ENCODE measurements around the gene SMIM45.

SMIM45 gene

DNA sequence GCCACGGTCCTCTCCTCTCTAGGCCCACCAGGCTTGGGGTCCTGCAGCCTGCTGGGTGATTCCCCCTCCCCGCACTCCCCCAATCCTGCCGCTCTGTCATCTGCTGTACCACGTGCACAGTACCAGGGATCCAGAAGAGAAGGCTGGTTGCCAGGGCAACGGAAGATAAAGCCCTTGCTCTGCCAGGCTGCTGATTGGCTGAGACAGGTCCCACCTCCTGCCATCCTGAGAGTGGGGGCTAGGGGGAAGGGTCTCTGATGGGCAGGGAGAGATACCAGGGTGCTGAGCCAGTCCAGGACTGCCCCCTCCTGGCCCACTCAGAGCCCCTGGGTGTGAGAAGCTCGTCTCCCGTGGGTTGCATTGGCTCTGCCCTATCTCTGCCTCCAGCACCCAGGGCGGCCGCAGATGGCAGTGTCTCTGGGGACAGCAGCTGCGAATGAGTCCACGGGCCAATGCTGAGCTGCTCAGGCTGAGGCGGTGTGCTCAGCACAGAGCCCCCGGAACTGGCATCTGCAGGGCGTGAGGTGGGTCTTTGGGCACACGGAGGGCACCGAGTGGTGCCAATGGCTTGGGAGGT is at the start of gene SMIM45:
TSS of gene SMIM45 (plus strand) at position 253 of the 577 bp plus-strand sequence.
- no peak for DNase-seq (ENCODE audit: low read depth)

DNA sequence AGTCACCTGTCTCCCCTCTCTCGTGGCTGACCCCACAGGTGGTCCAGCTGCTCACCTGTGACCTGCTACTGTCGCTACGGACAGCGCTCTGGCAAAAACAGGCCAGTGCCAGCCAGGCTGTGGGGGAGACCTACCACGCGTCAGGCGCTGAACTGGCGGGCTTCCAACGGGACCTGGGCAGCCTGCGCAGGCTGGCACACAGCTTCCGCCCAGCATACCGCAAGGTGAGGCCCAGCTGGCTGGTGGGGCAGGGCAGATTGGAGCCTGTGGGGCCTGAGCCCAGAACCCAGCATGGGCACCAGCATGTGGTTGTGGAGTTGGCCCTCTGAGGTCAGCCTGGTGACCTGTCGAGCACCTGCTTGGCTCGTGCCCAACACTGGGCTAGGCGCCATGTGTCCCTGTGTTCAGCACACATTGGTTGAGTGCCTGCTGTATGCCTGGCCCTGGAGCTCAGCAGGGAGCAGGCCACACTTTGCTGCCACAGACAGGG is 49.0 kb upstream of the SMIM45 start:
- DNase-seq (ENCODE audit: low read depth) = no peak

DNA sequence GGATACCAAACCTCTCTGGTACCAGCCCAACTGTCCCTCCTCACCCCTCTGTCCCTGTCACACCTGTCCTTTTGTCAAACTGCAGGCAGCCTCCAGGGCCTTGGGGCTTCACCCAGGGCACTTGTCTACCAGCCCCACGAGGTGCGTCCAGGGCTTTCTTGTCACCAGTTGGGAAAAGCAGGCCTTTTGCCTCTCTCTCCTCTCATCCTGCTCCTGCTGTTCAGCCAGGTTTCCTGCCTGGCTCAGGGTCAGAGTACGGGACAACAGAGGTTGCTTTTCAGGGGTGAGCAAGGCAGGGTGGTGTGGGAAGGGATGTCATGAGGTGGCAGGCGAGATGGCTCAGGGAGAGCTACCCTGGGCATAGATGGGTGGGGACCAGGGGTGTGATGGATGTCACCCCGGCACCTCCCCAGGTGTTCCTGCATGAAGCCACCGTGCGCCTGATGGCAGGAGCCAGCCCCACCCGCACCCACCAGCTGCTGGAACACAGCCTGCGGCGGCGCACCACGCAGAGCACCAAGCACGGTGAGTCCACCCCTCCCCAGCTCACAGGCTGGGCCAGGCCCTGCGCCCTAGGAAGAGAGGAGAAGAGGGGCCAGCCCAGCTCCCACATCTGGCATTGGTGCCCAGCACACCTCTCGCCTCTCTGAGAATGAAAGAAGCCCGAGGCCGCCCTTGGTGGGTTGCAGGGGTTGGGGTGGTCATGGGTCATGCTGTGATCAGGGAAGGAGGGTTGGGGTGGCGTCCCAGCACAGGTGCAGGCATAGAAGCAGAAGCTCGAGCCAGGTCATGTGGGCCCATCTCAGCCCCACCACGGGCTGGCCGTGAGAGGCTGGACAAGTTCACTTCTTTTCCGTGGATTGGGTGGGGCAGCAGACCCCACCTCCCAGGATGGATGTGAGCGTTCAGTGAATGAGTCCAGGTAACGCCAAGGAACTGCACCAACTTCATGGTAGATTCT is 47.2 kb upstream of the SMIM45 start:
- no peak for DNase-seq (ENCODE audit: low read depth)

DNA sequence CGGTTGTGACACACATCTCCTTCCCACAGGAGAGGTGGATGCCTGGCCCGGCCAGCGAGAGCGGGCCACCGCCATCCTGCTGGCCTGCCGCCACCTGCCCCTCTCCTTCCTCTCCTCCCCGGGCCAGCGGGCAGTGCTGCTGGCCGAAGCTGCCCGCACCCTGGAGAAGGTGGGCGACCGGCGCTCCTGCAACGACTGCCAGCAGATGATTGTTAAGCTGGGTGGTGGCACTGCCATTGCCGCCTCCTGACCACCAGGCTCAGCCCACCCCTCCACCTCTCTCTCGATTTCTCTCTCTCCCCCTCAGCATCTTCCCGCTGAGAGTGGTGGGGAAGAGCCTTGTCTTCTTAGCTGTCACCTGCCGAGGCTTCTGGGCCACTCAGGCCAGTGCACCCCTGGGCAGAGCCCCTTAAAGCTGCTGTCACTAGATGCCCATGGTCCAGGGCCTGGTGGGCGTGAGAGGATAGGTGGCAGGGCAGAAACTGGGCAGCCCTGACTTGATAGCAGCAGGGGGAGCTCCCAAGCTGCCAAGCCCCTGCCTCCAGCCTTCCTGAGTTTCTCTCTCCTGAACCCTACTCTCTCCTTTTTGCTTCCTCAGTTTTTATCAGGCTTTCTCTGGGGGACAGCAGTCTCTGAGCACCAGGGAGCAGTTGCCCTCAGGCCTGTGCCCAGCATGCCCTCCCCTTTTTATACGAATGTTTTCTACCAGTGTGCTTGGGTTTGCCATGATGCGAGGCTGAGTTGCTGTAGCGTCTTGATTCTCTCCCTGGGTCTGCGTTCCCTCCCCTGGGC is 46.3 kb upstream of the SMIM45 start:
- DNase-seq (ENCODE audit: low read depth) = no peak

DNA sequence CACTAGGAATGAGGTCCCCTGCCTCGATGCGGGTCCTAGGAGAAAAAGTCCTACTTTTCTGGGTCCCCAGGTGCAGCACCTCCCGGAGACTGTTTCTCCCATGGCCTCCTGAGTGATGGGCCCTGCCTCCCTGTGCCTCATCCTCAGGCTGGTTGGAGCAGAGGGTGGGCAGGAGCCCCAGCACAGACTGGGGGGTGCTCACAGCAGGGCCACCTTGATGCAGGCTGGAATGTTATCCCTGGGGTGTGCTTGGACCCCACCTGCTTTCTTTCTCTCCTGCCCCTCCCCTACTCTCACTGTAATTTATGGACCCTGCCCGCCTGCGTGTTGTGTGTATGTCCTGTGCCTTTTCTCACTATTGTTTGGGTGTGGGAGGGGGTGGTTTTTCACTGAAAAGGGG is 45.1 kb upstream of the SMIM45 start:
- DNase-seq (ENCODE audit: low read depth) = no peak

DNA sequence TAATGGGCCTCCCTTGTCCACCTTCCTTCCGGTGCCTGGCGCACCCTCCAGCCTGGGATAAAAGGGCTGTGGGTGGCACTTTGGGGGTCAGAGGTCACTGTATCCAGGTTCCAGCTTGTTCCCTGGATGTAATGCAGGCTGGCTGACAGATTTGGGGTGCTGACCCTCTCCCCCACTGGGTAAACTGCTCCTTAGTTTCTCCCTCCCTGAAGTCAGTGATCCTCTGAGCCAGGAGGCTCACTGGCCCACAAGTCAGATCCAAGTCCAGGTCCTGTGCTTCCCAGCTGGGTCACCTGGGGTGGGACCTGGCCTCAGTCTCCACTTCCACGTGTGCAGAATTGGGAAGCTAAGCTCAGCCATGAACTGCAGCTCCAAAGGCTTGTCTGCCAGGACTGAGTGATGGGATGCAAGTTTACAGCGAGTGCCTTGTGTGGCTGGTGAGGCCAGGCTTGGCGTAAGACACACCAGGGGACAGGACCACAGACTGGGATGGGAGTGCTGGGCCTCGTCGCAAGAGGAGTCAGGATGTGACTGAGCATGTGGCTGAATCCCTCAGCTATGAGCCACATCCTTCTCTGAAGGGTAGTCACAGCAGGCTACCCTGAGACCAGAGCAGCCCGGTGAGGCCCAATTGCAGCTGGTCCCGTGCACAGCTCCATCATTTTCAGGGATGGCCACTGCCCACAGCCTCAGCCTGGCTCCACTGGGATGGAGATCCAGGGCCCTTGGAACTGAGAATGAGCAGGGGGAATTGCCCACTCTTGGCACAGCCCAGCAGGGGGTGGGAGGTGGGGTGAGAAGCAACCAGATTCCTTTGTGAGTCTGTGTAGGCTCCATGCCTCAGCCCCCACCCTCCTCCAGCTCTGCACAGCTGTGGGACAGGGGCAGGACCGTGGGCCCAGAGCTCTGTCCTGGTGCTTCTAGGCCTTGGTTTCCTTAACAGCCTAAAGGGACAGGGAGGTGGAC is 44.2 kb upstream of the SMIM45 start:
- no peak for DNase-seq (ENCODE audit: low read depth)

DNA sequence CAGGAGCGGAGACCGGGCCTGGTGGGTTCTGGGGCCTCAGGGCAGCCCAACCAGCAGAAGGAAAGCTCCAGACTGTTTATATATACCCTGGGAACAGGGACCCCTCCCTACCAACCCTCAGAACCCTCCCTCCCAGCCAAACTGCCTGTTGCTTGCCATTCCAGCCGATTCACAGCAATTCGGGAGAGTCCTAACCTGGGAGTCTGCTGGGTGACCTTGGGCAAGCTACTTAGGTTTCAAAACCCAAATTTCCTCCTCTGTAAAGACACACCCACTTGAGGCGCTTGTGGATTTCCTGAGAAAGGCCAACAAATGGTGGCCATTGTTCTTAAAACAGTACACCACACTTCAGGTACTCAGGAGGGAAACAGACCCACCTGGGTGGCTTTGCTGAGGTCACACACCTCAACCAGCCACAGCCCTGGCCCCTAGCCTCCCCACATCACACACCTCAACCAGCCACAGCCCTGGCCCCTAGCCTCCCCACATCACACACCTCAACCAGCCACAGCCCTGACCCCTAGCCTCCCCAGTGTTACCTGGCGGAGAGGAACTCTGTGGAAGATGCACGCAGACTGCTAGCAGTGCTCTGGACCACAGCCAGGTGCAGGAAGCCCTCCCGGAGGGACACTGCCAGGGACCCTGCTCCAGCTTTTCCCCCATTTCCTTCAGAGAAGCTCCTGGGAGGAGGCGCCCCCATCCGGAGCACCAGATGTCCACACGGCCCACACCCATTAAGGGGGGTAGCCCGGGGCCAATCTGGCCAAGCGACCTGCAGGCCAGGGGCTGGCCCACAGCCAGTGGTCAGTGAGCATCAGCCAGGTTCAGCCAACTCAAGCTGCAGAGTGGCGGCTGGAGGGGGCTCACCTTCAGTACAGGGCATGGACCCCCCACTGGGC is 43.3 kb upstream of the SMIM45 start:
- no peak for DNase-seq (ENCODE audit: low read depth)

DNA sequence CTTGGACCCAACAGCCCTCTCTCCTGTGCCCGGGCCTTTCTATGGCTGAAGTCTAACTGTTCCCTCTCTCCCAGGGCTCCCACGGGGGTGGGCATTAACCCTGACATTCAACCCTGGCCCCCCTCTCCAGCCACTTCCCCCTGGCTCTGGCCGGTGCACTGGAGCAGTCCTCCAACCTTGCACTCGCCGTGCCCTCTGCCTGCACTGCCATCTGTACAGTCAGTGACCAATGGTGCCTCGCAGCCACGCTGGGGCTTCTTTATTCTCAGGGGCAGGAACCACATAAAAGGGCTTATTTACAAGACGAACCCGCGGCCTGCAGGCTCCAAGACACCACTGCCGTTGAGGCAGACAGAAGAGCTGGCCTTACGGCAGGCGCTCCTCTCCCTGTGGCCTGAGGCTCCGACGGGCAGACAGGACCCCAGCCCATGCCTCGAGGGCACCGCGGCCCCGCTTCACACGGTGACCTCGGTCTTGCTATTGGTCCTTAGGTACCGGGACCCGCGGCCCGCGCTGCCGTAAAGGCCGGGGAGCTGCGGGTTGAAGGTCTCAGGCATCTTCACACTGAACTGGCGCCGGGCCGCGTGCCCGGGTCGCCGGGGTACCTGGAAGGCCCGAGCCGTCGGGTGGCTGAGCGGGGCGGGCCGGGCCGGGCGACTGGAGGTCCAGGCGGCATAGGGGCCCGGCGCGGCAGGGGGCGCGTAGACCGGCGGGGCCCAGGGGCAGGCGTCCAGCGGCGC is 42.5 kb upstream of the SMIM45 start:
- DNase-seq (ENCODE audit: low read depth) = no peak

DNA sequence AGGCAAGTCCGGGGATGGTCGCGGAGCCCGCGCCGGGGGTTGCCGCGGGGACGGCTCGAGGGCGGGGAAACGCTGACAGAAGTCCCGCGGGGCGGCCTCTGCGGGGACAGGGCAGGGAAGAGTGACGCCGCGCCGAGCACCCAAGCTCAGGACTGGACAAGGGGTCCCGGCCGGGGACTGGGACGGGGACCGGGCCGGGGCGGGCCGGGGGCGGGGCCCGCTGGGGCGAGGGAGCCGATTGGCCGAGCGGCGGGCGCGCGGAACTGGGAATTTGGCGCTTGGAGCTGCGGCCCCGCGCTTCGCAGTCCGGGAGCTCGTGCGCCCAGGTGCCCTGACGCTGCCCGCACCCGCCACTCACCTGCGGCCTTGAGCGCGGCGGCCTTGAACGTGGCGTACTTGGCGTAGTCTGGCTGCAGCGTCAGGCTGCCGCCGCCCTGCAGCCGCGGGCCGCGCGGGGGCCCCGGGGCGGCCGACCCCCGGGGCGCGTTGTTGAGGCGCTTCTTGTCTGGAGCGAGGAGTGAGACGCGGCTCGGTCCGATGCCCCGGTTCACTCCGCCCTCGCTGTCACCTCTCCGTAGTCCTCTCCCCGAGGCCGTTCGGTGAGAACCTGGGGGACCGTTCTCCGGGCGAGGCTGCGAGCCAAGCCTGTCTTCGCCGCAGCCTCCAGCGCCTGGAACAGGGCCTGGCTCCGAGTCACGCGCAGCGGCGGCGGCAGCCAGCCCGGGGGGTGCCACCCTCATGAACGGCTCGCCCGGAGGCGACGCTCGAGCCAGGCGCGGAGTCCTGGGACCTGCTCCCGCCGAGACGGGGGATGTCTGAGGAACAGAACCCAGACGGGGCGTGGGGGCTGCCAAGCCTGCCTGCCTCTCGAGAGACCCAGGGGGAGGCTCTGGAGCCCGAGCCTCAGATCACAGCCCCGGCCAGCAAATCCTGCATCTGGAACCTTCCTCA is 41.6 kb upstream of the SMIM45 start:
- DNase-seq (ENCODE audit: low read depth) = no peak

DNA sequence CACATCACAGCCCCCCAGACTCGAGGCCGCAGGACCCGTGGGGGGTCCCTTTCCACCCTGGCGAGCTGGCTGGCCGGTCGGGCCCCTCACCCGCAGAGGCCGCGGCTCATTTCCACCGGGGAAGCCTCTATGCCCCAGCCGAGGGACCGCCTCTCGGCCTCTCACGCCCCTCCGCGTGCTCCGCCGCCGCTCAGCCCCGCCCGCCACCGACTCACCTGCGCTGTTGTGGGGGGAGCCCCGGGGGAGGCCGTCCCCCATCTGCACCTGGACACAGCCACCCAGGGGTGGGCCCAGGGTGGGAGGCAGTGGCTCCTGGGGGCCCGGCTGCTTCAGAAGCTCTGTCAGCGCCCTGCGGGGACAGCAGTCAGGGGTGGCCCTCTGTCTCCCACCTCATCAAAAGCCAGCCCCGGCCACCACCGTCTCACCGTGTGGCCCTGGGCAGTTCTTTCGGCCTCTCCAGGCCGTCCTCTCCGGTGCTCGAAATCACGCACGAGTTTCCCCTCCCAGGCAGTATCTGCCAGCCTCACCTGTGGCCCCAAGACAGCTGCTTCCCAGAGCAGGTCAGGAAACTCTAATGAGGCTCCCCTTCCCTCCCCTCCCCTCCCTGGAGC is 40.8 kb upstream of the SMIM45 start:
- DNase-seq (ENCODE audit: low read depth) = no peak

DNA sequence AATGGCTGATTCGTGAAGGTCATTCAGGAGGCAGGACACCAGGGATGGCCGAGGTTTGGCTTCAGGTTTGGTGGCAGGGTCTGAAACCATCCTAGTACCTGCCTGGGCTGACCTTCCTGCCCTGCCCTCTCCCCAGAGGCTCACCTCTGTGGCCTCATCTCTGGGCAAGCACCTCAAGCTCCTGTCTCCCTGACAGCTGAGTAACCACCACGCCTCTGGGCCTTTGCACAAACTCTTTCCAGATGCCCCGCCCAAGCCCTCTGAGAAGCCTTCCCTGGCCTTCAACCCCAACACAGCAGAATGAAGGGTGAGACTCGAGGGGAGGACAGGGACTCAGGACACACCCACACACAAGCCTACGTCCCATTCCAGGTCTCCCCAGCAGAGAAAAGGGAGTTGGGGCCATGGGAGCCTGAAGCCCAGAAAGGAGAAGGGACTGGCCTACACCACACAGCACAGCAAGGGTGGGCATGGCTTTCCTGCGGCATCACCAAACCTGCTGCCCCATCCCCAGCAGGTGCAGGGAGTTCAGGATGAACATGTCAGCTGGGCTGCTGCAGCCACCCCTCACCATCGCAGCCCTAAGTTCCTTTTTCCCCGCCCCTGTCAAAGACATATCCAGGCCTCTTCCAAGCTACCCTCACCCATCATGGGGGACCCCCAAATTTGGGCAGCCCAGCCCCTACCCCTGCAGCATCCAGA is 39.5 kb upstream of the SMIM45 start:
- DNase-seq (ENCODE audit: low read depth) = no peak

DNA sequence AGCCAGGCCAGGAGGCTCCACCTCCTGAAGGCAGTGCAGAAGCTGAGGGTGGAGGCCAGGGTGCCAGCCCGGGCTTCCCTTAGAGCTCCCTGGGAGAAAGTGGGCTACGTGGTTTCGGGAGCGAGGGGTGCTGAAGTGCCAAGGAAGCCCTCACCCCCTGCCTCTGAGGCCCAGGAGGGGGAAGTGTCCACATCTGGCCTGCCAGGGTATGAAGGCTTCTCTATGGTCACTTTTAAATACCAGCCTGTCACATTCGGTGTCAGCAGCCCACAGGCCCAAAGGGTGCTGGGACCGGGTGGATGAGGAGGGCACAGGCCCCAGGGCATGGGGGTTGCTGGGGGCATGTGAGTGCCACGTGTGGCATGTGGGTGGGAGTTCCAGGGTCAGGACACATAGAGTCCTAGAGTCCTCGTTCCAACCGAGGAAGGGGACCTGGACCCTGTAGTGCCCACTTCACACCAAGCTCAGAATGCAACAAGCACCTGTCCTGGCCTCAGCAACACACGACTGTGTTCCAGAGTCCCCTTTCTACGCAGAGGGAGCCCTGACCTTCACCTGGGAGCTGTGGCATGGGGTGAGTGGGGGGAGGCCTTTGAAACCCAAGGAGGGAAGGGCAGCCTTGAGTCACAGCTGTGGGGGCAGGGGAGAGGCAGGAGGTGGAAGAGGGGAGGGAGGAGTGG is 38.8 kb upstream of the SMIM45 start:
- no peak for DNase-seq (ENCODE audit: low read depth)

DNA sequence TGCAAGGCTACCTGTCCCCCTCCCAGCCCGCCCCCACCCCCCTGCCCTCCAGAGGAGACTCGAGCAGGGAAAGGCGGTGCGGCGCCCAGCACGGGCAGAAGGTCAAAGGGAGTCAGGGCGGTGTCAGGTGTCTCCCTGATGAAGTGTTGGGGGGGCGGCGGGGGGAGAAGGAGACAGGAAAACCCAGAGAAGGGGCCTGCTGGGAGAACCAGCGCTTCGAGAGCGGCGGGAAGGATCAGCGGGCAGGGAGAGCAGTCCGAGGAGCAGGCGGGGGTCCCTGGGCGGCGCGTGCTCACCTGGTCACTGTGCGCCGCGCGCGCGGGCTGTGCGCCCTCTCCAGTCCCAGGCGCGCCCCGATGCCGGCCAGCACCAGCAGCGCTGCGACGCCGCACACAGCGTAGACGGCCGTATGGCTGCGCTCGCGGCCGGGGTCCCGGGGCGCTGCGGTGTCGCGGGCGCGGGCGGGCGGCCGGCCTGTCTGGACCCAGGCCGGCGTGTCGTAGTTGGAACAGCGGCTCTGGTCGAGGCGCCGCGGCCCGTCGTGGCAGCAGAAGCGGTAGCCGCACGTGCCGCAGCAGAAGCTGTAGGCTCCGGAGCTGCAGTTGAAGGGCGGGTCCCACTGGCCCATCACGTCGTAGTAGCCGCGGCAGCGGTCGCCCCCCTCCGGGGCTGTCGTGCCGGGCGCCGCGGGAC is 38.0 kb upstream of the SMIM45 start:
- no peak for DNase-seq (ENCODE audit: low read depth)

DNA sequence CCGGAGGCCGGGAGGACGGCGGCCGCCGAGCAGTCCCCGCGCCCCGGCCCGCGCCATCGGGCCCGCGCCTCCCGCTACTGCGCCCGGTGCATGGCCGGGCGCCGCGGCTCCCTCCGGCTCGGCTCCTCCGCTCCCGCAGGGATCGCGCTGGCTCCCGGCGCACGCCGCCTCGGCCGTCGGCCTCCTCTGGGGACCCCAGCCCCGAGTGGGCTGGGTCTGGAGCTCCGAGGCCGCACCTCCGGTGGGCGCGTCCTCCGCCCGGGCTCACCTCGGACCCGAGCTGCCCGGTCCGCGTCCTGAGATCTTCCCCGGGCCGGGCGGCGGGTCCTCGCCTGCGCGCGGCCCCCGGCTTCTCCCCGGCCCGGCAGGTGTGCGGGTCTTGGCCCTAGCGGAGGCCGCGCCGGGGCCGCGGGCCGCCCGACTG is 37.3 kb upstream of the SMIM45 start:
- no peak for DNase-seq (ENCODE audit: low read depth)

DNA sequence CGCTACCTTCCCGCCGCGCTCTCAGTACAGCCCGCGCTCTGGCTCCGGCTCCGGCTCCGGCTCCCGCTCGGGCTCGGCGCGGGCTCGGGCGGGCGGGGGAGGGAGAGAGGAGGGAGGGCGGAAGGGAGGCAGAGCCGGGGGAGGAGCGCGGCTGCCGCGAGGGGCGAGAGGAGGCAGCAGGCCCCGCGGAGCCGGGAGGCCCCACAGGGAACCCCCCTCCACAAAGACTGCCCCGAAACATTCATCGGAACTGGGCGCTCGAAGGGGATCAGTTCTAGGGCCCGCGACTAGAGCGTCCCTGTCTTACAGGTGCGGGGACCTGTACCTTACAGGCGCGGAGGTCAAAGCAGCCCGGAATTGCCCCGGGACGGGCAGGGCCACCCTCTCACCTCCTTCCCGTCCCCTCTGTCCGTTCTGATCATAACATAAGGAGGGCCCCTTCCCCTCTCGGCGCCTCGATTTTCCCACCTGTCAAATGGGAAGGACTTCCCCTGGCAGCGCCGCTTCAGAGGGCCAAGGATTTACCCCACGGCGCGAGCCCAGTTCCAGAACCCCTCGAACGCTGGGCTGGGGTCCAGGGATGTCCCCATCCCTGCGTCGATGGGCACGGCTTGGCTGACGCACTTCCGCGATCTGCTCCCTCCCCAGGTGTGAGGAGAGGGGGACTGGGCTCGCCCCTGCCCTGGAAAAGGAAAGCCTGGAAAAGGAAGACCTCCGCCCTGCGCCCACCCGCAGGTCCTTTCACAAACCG is 36.7 kb upstream of the SMIM45 start, which contains the start of gene SHISA8:
TSS of gene SHISA8 (minus strand) at position 40 of the 751 bp plus-strand sequence. CDS start 407 bp downstream, outside the sequence.
- peak; percentile 33 for DNase-seq (ENCODE audit: low read depth)

Measured in activated T-cell treated with anti-CD3 and anti-CD28 coated beads for 24 hours (primary cell).